Sigmoid colon (tissue), 4 donors: ENCODE data around the gene HTD2.

Experiments used
- EP300 ChIP-seq, 4 donors: sonication (generic); formaldehyde crosslinking; IDR thresholded peaks; one replicate each; pipeline ENCODE4 v1.6.1; 2017; ENCODE audit warnings: antibody characterized with exemption in 4 of 4
- POLR2A ChIP-seq, 2 donors: fragments of 450-650 bp; IDR thresholded peaks; one replicate each; pipeline ENCODE4 v1.6.1; 2016; ENCODE audit warnings: antibody characterized with exemption in 2 of 2, mild to moderate bottlenecking in 2 of 2, moderate library complexity in 2 of 2
- POLR2AphosphoS5 ChIP-seq, 4 donors: sonication (generic); formaldehyde crosslinking; IDR thresholded peaks; one replicate each; pipeline ENCODE4 v1.6.1; 2017; ENCODE audit warnings: antibody characterized with exemption in 4 of 4
- TF ChIP-seq, protein P1 (sequence below), 4 experiments: fragments of 450-650 bp in 3 of 4; fragments of 200-600 bp in 1 of 4; IDR thresholded peaks; one replicate each; pipeline ENCODE4 v1.5.1; 2016 to 2019; ENCODE audit warnings: antibody characterized with exemption in 4 of 4, mild to moderate bottlenecking in 3 of 4, moderate library complexity in 2 of 4

DNA sequence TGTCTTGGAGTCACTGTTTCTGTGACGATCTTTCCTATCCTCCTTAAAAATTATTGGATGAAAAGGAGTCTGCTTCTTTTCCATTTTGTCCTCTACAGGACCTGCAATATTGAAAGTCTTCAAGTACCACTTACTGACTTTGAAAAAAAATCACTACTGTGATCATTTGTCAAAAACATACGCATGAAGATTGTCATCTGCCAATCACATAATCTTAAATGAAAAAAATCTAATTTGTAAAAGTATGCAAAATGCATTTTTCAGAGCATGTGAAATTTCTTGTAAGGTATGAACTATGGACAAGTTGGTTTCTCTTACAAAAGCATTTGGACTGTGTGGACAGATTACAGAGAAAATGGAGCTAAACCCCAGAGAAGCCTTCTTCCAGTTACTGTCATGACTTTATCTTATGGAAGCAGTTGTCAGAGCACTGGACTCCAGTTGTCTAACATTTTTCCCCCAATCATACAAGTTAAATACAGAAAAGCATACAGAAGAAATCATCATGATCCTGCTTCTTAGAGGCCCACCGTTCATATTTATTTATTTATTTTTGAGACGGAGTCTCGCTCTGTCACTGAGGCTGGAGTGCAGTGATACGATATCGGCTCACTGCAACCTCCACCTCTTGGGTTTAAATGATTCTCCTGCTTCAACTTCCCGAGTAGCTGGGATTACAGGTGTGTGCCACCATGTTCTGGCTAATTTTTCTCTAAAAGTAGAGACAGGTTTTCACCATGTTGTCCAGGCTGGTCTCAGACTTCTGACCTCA, 23.0 kb downstream of the HTD2 start:
- TF ChIP-seq POLR2A (IDR thresholded peaks at IDR 0.05) (no peak), EP300 (IDR thresholded peaks at IDR 0.05) (no peak), POLR2AphosphoS5 (IDR thresholded peaks at IDR 0.05) (no peak)
- TF ChIP-seq, protein P1, sequence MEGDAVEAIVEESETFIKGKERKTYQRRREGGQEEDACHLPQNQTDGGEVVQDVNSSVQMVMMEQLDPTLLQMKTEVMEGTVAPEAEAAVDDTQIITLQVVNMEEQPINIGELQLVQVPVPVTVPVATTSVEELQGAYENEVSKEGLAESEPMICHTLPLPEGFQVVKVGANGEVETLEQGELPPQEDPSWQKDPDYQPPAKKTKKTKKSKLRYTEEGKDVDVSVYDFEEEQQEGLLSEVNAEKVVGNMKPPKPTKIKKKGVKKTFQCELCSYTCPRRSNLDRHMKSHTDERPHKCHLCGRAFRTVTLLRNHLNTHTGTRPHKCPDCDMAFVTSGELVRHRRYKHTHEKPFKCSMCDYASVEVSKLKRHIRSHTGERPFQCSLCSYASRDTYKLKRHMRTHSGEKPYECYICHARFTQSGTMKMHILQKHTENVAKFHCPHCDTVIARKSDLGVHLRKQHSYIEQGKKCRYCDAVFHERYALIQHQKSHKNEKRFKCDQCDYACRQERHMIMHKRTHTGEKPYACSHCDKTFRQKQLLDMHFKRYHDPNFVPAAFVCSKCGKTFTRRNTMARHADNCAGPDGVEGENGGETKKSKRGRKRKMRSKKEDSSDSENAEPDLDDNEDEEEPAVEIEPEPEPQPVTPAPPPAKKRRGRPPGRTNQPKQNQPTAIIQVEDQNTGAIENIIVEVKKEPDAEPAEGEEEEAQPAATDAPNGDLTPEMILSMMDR (IDR thresholded peaks at IDR 0.05), result no peak
